ENCODE results near the gene CCNI.
"Not testable (repeated sequence)": the region's sequence is repeated elsewhere in the genome, so short reads cannot be mapped to it uniquely, and the experiment has no call there.

Gene CCNI, protein sequence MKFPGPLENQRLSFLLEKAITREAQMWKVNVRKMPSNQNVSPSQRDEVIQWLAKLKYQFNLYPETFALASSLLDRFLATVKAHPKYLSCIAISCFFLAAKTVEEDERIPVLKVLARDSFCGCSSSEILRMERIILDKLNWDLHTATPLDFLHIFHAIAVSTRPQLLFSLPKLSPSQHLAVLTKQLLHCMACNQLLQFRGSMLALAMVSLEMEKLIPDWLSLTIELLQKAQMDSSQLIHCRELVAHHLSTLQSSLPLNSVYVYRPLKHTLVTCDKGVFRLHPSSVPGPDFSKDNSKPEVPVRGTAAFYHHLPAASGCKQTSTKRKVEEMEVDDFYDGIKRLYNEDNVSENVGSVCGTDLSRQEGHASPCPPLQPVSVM

DNA sequence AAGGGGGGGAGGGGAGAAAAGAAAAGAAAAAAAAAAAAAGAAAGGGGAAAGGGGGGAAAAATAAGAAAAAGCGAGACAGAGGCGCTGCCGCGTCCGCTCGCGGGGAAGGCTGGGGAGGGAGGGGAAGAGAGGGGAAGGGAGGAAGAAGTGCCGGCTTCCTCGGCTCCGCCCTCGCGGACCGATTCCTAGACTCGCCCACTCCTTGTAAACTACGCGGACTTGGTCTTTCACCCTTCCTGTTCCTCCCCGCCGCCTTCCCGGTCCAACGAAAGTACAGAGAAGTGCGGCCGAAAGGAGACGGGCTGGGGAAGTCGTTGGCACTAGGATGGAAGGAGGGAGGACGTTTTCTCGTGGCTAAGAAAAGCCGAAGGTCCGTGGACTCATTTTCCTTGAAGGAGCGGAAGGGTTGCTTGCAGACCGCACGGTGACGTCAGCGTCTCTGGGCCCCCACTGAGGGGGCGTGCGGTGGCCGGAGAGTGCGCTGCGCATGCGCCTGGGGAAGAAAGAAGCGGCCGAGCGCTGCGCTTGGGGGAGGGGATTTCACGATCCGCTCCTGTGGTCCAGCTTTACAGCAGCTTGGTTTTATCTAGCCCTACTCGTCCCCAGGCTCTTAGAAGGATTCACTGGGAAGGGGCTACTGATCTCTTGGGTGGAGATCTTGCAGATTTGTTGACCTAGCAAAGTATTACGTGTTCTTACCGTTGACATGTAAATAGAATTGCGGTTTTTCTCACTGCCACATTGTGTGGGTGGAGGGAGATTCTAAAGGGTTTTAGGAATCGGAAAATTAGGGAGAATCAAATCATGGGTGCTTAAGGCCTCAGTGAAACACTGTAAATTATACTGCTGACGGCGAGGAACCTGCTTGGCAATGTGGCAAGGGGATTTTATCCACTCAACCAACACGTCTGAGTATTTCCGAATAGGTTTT is at the start of gene CCNI:
CCNI (minus strand) TSS at position 121 of the 931 bp plus-strand sequence. CDS start 9,627 bp downstream, outside the sequence.
- DNase-seq (ENCODE audit: low read depth), result peak; percentile 95

DNA sequence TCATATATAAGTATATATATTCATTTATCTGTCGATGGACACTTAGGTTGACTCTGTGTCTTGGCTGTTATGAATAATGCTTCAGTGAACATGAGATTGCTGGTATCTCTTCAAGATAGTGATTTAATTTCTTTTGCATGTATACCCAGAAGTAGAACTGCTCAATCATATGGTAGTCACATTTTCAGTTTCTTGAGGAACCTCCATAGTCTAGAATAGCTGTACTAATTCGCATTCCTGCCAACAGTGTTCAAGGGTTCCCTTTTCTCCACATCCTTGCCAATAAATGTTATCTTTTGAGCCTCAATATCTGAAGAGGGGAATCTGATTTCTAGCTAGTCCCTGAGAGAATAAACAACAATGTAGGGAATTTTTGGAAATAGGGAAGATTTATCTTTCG is 48.8 kb upstream of the CCNI start:
- DNase-seq (ENCODE audit: low read depth), result no peak

DNA sequence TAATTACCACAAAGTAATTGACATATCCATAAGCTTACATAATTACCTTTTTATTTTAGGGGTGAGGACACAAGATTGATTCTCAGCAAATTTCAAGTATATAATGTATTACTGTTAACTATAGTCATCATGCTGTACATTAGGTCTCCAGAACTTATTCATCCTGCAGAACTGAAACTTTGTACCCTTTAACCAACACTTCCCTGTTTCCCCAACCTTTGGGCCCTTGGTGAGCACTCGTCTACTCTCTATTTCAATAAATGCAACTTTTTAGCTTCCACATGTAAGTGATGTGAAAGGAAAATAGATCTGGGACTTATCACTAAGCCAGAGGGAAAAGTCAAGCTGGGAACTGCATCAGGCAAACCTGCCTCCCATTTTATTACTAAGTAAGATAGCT is 47.6 kb upstream of the CCNI start:
- no peak for DNase-seq (ENCODE audit: low read depth)

DNA sequence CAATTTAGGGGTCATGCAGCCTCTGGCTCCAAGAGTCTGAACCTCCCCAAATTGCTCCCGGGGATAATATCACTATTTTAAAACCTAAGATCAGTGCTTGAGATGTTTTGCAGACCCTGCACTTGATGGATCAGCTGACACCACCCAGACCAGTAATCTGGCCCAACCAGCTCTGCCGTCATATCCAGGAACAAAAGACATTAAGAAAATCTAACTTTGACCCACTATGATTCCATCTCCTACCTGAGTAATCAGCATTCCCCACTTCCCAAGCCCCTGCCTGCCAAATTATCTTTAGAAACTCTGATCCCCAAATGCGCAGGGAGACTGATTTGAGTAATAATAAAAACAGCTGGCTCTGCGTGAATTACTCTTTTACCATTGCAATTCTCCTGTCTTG is 46.9 kb upstream of the CCNI start:
- no peak for DNase-seq (ENCODE audit: low read depth)

DNA sequence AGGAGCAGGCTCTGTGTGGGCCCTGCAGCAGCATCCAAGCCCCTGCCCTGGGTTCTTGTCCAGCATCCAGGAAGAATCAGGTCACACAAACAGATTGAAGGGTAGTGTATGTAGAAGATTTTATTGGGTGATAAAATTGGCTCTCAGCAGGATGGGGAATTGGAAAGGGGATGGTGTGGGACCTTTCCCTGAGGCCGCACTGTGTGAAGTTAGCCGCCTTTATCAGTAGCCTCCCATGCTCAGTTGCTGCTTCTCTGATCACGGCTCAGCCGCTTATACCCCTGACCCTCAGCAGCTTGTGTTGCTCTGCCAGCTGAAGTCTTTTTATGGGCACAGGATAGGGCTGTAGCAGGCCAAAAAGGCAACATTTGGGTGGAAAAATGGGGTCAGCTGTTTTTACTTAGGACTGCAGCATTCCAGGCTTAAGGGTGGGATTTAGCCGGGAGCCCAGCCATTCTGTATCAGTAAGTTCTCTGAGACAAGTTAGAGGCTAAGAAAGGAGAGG is 46.0 kb upstream of the CCNI start:
- DNase-seq (ENCODE audit: low read depth), result no peak

DNA sequence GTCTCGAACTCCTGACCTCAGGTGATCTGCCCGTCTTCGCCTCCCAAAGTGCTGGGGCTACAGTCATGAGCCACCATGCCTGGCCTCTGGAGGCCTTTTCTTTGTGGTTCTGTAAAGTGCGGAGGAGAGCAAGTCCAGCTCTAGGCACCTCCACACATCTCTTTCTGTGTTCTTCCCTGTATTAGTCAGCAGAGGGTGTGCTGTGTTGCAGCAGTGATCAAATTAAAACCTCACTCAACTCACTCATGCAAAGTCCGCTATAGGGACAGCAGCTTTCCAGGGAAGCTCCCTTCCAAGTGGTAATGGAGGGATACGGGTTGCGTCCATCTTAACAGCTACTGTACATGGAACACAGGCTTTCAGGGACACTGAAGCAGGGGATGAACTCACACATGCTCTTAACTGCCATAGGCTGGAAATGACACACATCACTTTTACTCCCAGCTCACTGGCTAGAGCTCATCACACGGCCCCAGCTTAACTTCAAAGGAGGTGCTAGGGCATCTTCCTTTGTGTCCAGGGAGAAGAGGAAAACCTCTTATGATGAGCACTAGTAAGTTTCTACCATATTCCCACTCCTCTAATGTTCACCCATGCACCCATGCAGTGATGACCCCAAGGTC is 45.2 kb upstream of the CCNI start:
- no peak for DNase-seq (ENCODE audit: low read depth)

DNA sequence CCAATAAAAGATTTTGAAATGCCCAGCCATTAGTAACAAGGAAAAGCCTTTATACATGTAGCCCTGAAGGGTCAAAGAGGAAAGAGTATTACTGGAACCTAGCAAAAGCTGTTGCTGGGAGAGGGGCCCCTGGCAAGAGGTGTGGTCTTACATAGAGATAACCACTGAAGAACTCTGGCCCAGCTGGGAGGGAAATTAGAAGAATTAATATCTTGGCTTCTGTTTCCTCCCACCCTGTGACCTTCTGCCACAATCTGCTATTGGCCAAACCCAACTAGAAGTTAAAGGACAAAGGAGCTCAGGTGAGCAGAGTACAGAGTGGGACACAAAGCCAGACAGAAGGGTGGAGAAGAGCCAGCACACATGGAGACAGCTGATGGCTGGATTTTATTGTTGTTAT is 41.9 kb upstream of the CCNI start:
- no peak for DNase-seq (ENCODE audit: low read depth)

DNA sequence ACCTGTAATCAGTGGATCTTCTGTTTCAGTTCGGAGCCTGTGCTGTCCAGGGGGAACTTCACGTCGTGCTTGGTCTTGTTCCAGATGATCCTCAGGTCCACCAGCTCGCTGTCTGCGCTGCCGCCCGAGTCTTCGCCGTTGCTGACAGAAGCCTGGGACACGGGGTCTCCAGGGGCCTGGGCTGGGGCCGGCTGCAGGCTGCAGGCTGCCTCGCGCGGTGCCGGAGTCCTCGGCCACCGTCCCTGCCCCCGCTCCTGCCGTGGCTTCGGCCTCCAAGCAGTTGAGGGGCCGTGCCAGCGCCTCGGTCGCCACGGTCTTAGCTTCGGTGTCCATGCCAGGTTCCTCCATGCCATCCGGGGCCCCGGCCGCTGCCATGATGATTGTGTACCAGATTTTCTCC is 37.3 kb upstream of the CCNI start:
- DNase-seq (ENCODE audit: low read depth), result no peak

DNA sequence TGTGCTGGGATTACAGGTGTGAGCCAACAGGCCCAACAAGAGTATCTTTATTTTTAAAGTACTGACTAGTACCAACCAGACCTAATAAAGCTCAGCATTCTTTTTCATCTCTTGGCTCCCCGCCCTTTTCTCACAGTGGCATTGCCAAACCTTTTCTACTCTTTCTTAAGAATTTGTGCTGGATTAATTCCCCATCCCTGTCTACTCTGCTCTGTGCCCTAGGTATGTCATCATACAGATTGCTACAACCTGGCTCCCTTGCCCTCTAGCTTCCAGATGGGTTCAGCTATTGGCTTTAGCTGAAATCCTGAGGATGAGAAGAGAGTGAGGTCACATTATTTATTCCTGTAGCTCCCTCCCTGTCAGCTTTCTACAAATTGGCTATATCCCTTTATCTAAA is 34.9 kb upstream of the CCNI start:
- DNase-seq (ENCODE audit: low read depth), result no peak

DNA sequence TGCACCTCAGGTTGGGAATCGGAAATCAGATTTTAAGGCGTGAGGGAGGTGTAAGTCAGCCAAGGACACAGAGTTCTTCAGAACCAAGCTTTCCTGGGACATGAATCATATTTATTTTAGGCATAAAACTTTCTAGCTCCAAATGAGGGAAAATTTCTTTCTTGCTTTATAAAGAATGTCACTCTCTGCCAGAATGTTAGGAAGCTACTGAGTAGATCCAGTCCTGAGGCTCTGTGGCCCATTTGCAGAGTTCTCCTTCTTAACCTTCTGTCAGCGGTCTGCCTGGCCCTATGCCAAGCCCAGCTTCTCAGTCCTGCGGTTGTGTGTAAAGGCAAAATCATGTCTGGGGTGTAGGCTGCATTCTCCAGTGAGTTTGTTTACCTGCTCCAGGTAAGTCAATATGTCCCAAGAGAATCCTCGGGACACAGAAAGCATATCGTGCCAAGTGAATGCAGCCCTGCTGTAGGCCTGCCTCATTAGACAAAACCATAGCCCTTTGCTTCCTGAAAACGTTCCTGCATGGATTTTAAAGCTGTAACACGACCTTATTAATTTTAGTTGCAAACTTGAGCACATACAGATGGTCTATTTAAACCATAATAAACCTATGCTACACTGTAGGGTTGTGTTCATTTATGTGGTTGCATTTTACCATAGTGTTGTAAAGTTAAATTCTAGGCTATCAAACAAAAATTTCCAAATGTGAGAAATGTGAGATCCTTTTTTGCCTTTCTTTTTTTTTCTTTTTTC is 29.2 kb upstream of the CCNI start:
- no peak for DNase-seq (ENCODE audit: low read depth)

DNA sequence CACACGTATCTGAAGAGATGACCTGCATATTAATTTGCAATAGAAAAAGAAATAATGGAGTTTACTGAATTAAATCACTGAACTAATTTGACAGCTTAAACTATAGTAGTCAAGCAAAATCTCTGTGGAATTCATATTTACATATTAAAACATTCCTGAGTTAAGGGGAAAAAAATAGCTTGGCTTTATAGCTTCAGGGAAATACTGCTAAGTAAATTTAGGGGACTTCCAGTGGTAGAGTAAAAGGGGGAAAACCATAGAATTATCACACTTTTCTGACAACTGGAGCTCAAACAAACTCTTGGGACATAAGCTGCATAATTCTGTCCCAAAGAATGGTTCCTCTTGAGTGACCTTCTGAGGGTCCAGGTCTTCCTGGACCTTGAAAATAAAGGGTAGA is 28.6 kb upstream of the CCNI start:
- DNase-seq (ENCODE audit: low read depth), result no peak

DNA sequence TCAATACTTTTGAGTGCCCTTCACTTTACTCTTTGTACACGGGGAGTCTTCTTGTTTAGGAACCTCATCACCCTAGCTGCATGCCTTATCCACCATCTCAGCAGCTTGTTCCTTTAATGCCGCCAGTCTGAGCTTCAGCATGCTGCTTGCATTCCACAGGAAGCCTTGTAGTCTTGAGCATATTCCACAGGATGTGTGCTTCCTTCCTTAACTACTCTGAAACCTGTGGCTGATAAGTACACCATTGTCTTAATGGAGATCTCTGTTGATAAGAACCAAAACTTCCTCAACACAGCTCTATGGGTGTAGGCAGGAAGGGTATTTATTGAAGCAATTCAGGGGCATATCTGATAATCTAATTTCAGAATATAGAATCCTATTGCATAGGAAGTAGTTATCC is 24.4 kb upstream of the CCNI start:
- DNase-seq (ENCODE audit: low read depth), result no peak

DNA sequence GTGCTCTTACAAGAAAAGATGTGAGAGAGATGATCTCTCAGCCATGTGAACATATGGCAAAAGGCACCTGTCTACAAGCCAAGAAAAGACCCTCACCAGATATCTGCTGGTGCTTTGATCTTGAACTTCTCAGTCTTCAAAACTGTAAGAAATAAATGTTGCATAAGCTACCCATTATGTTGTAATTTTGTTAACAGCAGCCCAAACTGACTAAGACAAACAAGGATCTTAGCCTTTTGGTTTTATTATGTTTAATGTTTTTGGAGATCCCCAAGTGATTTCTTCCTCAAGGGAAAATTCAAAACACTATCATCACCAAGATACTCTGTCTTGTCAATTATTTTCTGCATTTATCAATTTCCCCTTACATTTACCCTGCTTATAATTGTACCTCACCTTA is 21.8 kb upstream of the CCNI start:
- no peak for DNase-seq (ENCODE audit: low read depth)

DNA sequence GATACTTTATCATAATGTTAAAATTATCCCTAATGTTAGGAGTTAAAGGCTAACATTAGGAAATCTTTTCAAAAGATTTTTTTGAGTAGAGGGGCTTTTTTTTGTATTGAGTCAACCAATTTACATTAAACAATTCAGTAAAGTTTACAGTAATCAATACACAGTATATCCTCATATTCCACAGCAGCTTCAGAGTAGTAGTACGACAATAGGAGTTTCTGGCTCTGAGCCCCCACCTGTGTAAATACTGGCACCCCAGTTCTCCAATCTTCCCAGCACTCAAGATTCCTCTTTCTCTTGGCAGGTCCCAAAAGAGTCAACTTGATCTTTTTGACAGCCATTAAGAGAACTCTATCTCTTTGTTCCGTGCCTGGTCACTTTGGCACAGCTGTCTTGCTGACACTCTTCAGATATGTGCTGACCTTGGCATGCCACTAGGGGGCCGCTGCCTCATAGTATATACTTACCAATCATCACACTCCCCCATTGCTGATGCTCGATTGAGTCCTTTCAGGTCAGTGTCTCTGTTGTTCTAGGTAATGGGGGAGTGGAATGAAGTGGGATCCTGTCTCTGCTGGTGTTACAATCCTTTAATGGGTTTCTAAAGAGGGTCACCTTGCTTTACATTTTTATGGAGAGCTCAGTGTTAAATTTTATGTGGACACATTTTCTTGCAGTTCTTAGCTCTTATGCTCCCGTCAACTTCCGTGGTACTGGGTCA is 19.5 kb upstream of the CCNI start:
- DNase-seq (ENCODE audit: low read depth), result no peak

DNA sequence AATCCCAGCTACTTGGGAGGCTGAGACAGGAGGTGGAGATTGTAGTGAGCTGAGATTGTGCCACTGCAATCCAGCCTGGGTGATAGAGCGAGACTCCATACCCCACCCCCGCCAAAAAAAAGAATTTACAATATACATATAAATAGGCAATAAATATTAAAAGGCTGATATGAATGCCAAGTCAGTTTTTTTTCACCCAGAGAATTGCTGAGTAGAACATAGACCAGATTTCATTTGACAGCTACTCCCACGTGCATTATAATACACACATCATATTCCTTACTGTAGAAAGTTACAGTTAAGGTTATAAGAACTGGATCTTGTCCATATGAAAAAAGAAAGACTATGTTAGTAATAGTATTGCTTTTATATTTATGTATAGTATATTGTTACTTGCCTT is 18.7 kb upstream of the CCNI start:
- DNase-seq (ENCODE audit: low read depth), result no peak

DNA sequence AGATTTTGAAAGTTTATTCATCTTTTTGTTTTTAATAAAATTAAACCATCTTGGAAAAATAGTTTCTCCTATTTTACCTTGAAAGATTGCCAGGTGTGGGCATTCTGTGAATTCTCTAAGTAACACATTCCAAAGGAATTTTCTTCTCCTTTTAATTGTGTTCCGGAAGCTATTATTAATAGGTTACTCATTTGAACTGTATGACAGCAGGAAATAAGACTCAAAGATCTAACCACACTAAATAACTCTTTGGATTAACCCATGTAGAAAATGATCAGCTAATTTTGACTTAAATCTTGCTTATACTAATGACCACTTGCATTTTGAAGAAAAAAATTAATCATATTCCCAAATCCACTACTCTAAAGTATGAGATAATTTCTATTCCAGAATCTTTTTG is 17.6 kb upstream of the CCNI start:
- no peak for DNase-seq (ENCODE audit: low read depth)

DNA sequence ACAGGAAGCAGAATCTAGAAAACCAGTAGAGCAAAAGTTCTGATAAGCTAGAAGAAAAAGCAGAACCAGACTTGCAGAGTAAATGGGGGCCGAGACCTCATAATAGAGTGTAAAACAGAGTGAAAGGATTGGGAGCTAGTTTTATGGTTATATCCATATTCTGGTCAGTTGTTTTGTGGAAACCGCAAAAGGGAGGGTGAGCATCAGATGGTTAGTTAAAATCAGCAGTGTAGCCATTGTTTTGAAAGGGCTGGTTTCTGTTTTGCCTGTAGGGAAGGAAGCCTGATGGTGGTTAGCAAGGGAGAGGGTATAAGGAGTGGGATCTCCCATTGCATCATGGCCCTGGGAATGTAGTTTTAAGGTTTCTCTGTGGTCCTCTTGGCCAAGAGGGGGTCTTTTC is 17.2 kb upstream of the CCNI start:
- no peak for DNase-seq (ENCODE audit: low read depth)

DNA sequence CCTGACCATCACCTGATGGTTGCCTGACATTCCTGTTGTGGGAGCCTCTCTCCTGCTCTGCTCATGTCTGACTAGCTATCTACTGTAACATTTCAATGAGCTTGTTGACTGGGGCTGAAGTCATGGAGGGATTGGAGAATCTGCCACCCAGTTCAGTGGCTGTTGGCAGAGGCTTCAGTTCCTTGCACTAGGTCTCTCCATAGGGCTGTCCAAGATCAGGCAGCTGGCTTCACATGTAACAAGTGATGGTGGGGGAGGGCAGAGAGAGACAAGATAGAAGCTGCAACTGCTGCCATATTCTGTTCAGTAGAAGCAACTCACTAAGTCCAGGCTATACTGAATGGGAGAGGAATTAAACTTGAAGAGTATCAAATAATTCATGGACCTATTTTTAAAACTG is 14.1 kb upstream of the CCNI start:
- DNase-seq (ENCODE audit: low read depth), result no peak

DNA sequence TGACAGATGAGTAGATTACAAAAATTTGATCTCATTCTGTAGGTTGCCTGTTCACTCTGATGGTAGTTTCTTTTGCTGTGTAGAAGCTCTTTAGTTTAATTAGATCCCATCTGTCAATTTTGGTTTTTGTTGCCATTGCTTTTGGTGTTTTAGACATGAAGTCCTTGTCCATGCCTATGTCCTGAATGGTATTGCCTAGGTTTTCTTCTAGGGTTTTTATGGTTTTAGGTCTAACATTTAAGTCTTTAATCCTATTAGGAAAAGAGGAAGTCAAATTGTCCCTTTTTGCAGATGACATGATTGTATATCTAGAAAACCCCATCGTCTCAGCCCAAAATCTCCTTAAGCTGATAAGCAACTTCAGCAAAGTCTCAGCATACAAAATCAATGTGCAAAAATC is 11.2 kb upstream of the CCNI start:
- DNase-seq (ENCODE audit: low read depth), result not testable (repeated sequence)

DNA sequence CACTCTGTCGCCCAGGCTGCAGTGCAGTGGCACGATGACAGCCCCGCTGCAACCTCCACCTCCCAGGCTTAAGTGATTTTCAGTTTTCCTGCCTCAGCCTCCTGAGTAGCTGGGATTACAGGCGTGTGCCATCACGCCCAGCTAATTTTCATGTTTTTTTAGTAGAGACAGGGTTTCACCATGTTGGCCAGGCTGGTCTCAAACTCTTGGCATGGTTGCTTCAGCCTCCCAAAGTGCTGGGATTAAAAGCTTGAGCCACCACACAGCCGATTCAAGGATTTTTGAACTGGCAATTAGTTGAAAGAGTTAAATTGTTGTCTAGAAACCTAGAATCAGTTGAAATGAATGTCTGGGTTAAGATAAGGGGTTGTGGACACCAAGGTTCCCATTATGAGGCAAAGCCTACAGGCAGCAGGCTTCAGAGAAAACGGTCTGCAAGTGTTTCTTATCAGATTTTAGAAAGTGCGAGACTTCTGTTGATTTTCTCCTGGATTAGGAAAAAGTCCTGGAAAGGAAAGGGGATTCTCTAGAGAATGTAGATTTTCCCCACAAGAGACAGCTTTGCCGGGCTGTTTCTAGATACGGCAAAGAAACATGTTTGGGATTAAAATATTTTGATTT is 8.3 kb upstream of the CCNI start:
- DNase-seq (ENCODE audit: low read depth), result no peak
